ENCODE measurements around the gene HEATR5A. TPM values are rescaled to one million over a fixed set of nuclear protein-coding genes. Genes with fewer than 3 reads are reported as not detected.
"Not testable (repeated sequence)": the region's sequence is repeated elsewhere in the genome, so short reads cannot be mapped to it uniquely, and the experiment has no call there.

HEATR5A gene
- total RNA-seq, 1 experiment from 2014 or later, result 12.7 TPM

GRCh38 chr14:31261859-31262731, 158.3 kb downstream of the HEATR5A start:
- no peaks in the 10 kb centered on the region for H3K79me2 ChIP-seq (ENCODE audit: low read length)
- peaks cover 44% of the 10 kb centered on the region for H3K4me1 ChIP-seq (ENCODE audit: insufficient read depth, low read length)
- CTCF ChIA-PET, result interaction anchor here (0.7 kb wide), 1 partner anchor 38 kb away, joined by 5 read pairs; no protein-coding TSS in a partner anchor
- TF ChIP-seq EZH2phosphoT487 (IDR thresholded peaks at IDR 0.05; ENCODE audit: borderline replicate concordance, low read length) (no peak), CTCF (conservative IDR thresholded peaks at IDR 0.05; ENCODE audit: low read depth, low read length) (no peak), EZH2 (IDR thresholded peaks at IDR 0.05; ENCODE audit: low read length, unreplicated experiment) (no peak)
- ATAC-seq (no peak), DNase-seq (peak; percentile 45)
- H3K9me2 ChIP-seq (replicated peaks; ENCODE audit: low read length), result no peaks in the 10 kb centered on the region
- POLR2A ChIA-PET (ENCODE audit: unreplicated experiment), result interaction anchor here (0.5 to 0.6 kb wide), 2 partner anchors 37 to 56 kb away, joined by 3 to 7 read pairs; no protein-coding TSS in a partner anchor
- no peaks in the 10 kb centered on the region for H3F3A ChIP-seq (ENCODE audit: low read length, unreplicated experiment)
- H3K4me3 ChIP-seq (ENCODE audit: low read length), result no peak overlapping the region
- no peak overlapping the region for H3K9ac ChIP-seq (ENCODE audit: low read length)
- intact Hi-C loops (cut with micrococcal nuclease), result no loop called here
- H3K27ac ChIP-seq (ENCODE audit: low read length), result no peak overlapping the region
- H3K4me2 ChIP-seq (ENCODE audit: low read length), result no peak overlapping the region
- H4K20me1 ChIP-seq (ENCODE audit: low read length), result no peaks in the 10 kb centered on the region
- no peaks in the 10 kb centered on the region for H3K27me3 ChIP-seq (ENCODE audit: low read length)
- no peak overlapping the region for H2AFZ ChIP-seq (ENCODE audit: low read length)
- no peaks in the 10 kb centered on the region for H3K9me3 ChIP-seq (ENCODE audit: low read length)
- no peaks in the 10 kb centered on the region for H3K36me3 ChIP-seq (ENCODE audit: low read depth, low read length)
- BruUV-seq (replicated peaks), result no TSS peak

GRCh38 chr14:31261523-31261858, 158.9 kb downstream of the HEATR5A start:
- no peak overlapping the region for H3K27ac ChIP-seq (ENCODE audit: low read length)
- intact Hi-C loops (cut with micrococcal nuclease), result no loop called here

GRCh38 chr14:31259040-31259435, 161.3 kb downstream of the HEATR5A start:
- intact Hi-C loops (cut with micrococcal nuclease); CTCF ChIA-PET: not testable (repeated sequence)

More at GRCh38 chr14:31261523-31261858, 158.9 kb downstream of the HEATR5A start:
- Histone ChIP-seq H3K4me2 (ENCODE audit: low read length) (no peak overlapping the region), H3K9me3 (ENCODE audit: low read length) (no peaks in the 10 kb centered on the region), H3F3A (ENCODE audit: low read length, unreplicated experiment) (no peaks in the 10 kb centered on the region), H3K9ac (ENCODE audit: low read length) (no peak overlapping the region), H3K79me2 (ENCODE audit: low read length) (no peaks in the 10 kb centered on the region), H3K36me3 (ENCODE audit: low read depth, low read length) (no peaks in the 10 kb centered on the region), H3K9me2 (replicated peaks; ENCODE audit: low read length) (no peaks in the 10 kb centered on the region), H3K4me3 (ENCODE audit: low read length) (no peak overlapping the region), H4K20me1 (ENCODE audit: low read length) (no peaks in the 10 kb centered on the region), H2AFZ (ENCODE audit: low read length) (no peak overlapping the region), H3K27me3 (ENCODE audit: low read length) (no peaks in the 10 kb centered on the region), H3K4me1 (ENCODE audit: insufficient read depth, low read length) (peaks cover 44% of the 10 kb centered on the region)
- CTCF ChIA-PET, result no interaction called here
- DNase-seq, result no peak
- TF ChIP-seq EZH2phosphoT487 (IDR thresholded peaks at IDR 0.05; ENCODE audit: borderline replicate concordance, low read length) (no peak), CTCF (conservative IDR thresholded peaks at IDR 0.05; ENCODE audit: low read depth, low read length) (no peak), EZH2 (IDR thresholded peaks at IDR 0.05; ENCODE audit: low read length, unreplicated experiment) (no peak)
- no TSS peak for BruUV-seq (replicated peaks)
- POLR2A ChIA-PET (ENCODE audit: unreplicated experiment), result no interaction called here
- ATAC-seq, result no peak

More at GRCh38 chr14:31259040-31259435, 161.3 kb downstream of the HEATR5A start:
- H2AFZ ChIP-seq (ENCODE audit: low read length); H3K27me3 ChIP-seq (ENCODE audit: low read length); H3K27ac ChIP-seq (ENCODE audit: low read length); H3K9ac ChIP-seq (ENCODE audit: low read length); BruUV-seq (replicated peaks); H3F3A ChIP-seq (ENCODE audit: low read length, unreplicated experiment); DNase-seq; H3K9me2 ChIP-seq (replicated peaks; ENCODE audit: low read length); ATAC-seq; H3K9me3 ChIP-seq (ENCODE audit: low read length); POLR2A ChIA-PET (ENCODE audit: unreplicated experiment); H4K20me1 ChIP-seq (ENCODE audit: low read length); H3K4me3 ChIP-seq (ENCODE audit: low read length); H3K36me3 ChIP-seq (ENCODE audit: low read depth, low read length); H3K79me2 ChIP-seq (ENCODE audit: low read length); H3K4me2 ChIP-seq (ENCODE audit: low read length): not testable (repeated sequence)
- H3K4me1 ChIP-seq (ENCODE audit: insufficient read depth, low read length), result peaks cover 26% of the 10 kb centered on the region

All from PC-3 (cell line).